Prostate gland (tissue), 2 donors: ENCODE data around the gene CXCR1. TPM values are rescaled to one million over a fixed set of nuclear protein-coding genes. Genes with fewer than 3 reads are reported as not detected.

ENCODE experiments used
- DNase-seq: peaks from one replicate; pipeline ENCODE4 v3.0.0-alpha.2; 2019; ENCODE audit warnings: low spot score
- H3K27ac ChIP-seq, 2 donors: fragments of 200-600 bp; sonication (generic); 2 replicates each; pipeline ENCODE4 v1.5.1; 2017 to 2019
- H3K27me3 ChIP-seq: fragments of 200-600 bp; sonication (generic); replicated peaks from 2 replicates; pipeline ENCODE4 v1.5.1; 2019; ENCODE audit not compliant: insufficient read depth
- H3K36me3 ChIP-seq, 2 donors: fragments of 200-600 bp; sonication (generic); 1 replicate in 1 of 2; 2 replicates in 1 of 2; pipeline versions ENCODE4 v1.5.1 to v1.8.1; 2017 to 2019
- H3K4me1 ChIP-seq: fragments of 200-600 bp; sonication (generic); replicated peaks from 2 replicates; pipeline ENCODE4 v1.5.1; 2019
- H3K4me3 ChIP-seq, 2 donors: fragments of 200-600 bp; sonication (generic); 2 replicates each; pipeline ENCODE4 v1.5.1; 2017 to 2019
- H3K9me3 ChIP-seq: fragments of 200-600 bp; sonication (generic); 2 replicates; pipeline ENCODE4 v1.5.1; 2017
- CTCF ChIP-seq, 4 experiments: fragments of 200-600 bp in 2 of 4; fragments of 450-650 bp in 2 of 4; sonication (generic) in 2 of 4; IDR thresholded peaks; 1 replicate in 3 of 4; 2 replicates in 1 of 4; pipeline ENCODE4 v1.5.1; 2016 to 2019; ENCODE audit warnings: antibody characterized with exemption in 4 of 4, mild to moderate bottlenecking in 2 of 4, moderate library complexity in 2 of 4
- POLR2A ChIP-seq: fragments of 450-650 bp; IDR thresholded peaks from one replicate; pipeline ENCODE4 v1.6.1; 2016; ENCODE audit warnings: antibody characterized with exemption, mild to moderate bottlenecking
- POLR2AphosphoS5 ChIP-seq: sonication (generic); formaldehyde crosslinking; IDR thresholded peaks from one replicate; pipeline ENCODE4 v1.6.1; 2017; ENCODE audit warnings: antibody characterized with exemption
- WGBS: methylation state at CpG from one replicate; pipeline ENCODE4 v1.1.5; 2018; 5-methylcytosine and 5-hydroxymethylcytosine counted together
- intact Hi-C: fragments of 100-400 bp; cut with DNase I; formaldehyde crosslinking; loops from one replicate; pipeline ENCODE4 v1.14.2; 2022
- total RNA-seq, 2 donors: library from RNA; depleted of rRNA; stranded (reverse); fragments of >200 nt; gene quantifications; one replicate each; pipeline ENCODE4 v1.1.0, GENCODE V29; 2016

The CXCR1 gene
- total RNA-seq, 2 donors from 2014 or later: 0.28 TPM; not detected in 1

DNA sequence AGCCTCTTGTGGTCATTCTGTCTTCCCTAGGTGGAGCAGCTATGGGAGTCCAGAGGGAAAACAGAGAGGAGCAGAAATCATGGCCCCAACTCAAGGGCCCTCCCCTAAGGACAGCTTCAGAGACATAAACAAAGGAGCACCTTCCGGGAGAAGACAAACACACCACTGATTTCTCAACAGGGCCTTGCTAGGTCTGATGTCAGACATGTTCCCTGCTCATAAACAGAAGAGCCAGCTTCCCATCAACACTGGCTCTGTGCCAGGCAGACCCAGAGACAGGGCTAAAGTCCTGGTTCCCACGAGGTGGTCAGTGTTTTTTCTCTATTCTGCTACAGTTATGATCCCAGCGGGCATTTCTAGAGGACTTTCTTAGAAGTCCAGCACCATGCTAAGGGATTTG, 21.6 kb downstream of the CXCR1 start:
- Histone ChIP-seq H3K36me3 (no peaks in the 10 kb centered on the region), H3K27ac (no peak overlapping the region), H3K4me1 (no peaks in the 10 kb centered on the region), H3K4me3 (no peak overlapping the region), H3K27me3 (no peaks in the 10 kb centered on the region), H3K9me3 (no peaks in the 10 kb centered on the region)
- intact Hi-C loops: no loop called here
- WGBS: 57% methylated on average over 3 of the region's 3 CpGs
- no peak for TF ChIP-seq CTCF (IDR thresholded peaks at IDR 0.05)
- TF ChIP-seq POLR2A: no peak
- no peak for TF ChIP-seq POLR2AphosphoS5
- DNase-seq: no peak

DNA sequence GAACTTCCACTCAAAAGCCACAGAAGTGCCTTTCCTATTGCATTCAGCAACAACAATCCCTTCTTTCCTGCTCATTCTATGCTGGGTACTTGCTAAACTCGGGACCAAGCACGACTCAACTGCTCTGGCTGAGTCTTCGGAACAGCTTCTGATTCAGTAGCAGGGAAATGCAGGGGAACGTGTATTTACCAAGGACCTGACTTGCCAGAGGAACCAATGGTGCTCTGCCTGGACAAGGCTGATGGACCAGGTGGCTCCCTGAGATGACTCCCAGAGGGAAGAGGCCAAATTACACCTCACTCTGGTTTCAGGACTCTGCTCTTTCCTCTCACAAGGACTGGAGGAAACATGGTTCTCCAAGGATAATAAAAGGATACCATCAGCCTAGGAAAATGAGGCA, 28.7 kb downstream of the CXCR1 start:
- intact Hi-C loops: no loop called here
- Histone ChIP-seq H3K9me3 (no peaks in the 10 kb centered on the region), H3K27ac (no peak overlapping the region), H3K4me3 (no peak overlapping the region), H3K4me1 (no peaks in the 10 kb centered on the region), H3K27me3 (no peaks in the 10 kb centered on the region), H3K36me3 (no peaks in the 10 kb centered on the region)
- no peak for TF ChIP-seq POLR2AphosphoS5
- 66% methylated on average over 4 of the region's 4 CpGs for WGBS
- DNase-seq: no peak

DNA sequence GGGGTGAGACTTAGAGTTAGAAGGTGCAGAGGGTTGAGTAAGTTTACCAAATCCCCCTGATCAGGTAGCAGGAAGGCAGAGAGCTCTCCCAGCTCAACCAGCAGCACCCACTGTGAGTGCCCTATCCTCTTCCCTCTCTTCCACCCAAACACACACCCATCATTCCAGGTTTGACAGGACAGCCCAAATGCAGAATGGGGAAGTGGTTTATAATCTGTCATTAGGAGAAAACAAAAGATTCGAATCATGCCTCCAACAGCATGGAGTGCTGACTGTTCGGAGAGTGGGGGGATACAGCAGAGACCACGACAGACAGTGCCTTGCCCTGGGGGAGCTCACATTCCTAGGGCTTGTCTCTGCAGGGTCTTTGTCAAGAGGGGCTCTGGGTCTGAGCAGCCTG, 29.2 kb downstream of the CXCR1 start:
- TF ChIP-seq POLR2AphosphoS5: no peak
- TF ChIP-seq CTCF (IDR thresholded peaks at IDR 0.05): no peak
- no peak for TF ChIP-seq POLR2A
- Histone ChIP-seq H3K36me3 (no peaks in the 10 kb centered on the region), H3K4me1 (no peaks in the 10 kb centered on the region), H3K4me3 (no peak overlapping the region), H3K27ac (no peak overlapping the region), H3K27me3 (no peaks in the 10 kb centered on the region), H3K9me3 (no peaks in the 10 kb centered on the region)
- DNase-seq: no peak
- intact Hi-C loops: no loop called here
- 55% methylated on average over 3 of the region's 3 CpGs for WGBS

- DNase-seq: no peak
- H3K27me3 ChIP-seq: no peaks in the 10 kb centered on the region
- no peaks in the 10 kb centered on the region for H3K36me3 ChIP-seq
- H3K9me3 ChIP-seq: no peaks in the 10 kb centered on the region
- no peak overlapping the region for H3K27ac ChIP-seq
- H3K4me3 ChIP-seq: no peak overlapping the region
- intact Hi-C loops: no loop called here
- TF ChIP-seq POLR2AphosphoS5 (no peak), CTCF (IDR thresholded peaks at IDR 0.05) (no peak), POLR2A (no peak)
- H3K4me1 ChIP-seq: no peaks in the 10 kb centered on the region
Measured at GRCh38 chr2:218130822-218131221, 35.9 kb downstream of the CXCR1 start.

DNA sequence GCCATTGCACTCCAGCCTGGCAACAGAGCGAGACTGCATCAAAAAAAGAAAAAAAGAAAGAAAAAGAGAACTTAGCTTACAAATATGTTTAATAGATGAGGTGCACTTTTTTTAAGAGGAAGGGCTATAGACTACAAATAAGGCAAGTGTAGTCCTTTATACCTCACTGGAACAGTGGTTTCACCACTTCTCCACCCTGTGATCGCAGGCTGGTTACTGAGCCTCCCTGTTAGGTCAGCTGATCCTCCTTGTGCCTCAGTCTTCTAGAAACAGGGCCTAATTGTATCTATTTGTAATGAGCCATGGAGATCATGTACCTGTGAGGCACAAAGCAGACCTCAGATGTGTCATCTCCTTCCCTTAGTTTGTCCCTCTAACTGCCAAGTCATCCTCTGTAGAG, 36.4 kb downstream of the CXCR1 start:
- TF ChIP-seq POLR2A (no peak), CTCF (IDR thresholded peaks at IDR 0.05) (no peak), POLR2AphosphoS5 (no peak)
- Histone ChIP-seq H3K27me3 (no peaks in the 10 kb centered on the region), H3K27ac (no peak overlapping the region), H3K4me3 (no peak overlapping the region), H3K9me3 (no peaks in the 10 kb centered on the region), H3K4me1 (no peaks in the 10 kb centered on the region), H3K36me3 (no peaks in the 10 kb centered on the region)
- intact Hi-C loops: no loop called here
- WGBS: 91% methylated on average over 2 of the region's 2 CpGs
- DNase-seq: no peak
